Measurements from ENCODE around the gene MYH15.

DNA sequence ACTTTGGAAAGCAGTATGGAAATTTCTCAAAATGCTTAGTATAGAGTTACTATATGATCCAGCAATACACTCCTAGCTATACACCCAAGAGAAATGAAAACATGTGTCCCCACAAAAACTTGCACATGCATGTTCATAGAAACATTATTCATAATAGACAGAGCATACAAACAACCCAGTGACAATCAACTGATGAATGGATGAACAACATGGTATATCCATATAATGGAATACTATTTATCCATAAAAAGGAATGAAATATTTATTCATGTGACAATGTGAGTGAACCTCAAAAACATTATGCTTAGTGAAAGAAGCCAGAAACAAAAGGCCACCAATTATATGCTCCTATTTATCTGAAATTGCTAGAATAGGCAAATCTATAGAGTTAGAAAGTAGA is 6.7 kb downstream of the MYH15 start:
- TF ChIP-seq EP300 (IDR thresholded peaks at IDR 0.05) (no peak), CTCF (IDR thresholded peaks at IDR 0.05) (no peak), POLR2A (IDR thresholded peaks at IDR 0.05) (no peak)
